Astrocyte of the cerebellum (primary cell): ENCODE data around the gene MED7.

ENCODE experiments used
- DNase-seq: peaks from one replicate; pipeline ENCODE4 v3.0.0-alpha.2; 2011; ENCODE audit warnings: low read depth
- H3K4me3 ChIP-seq: 2 replicates; pipeline ENCODE4 v1.5.1; 2011; ENCODE audit warnings: mild to moderate bottlenecking, low read depth, low read length, moderate library complexity
- in situ Hi-C: cut with HindIII; loops from 2 replicates; pipeline ENCODE4 v1.10.0; 2017; ENCODE audit warnings: low sequenced_read_pairs
- TF ChIP-seq, protein P1 (sequence below): IDR thresholded peaks from 2 replicates; pipeline ENCODE4 v1.5.1; 2012; ENCODE audit warnings: low read length, low read depth, moderate library complexity, mild to moderate bottlenecking; ENCODE audit errors: missing control alignments

Gene MED7

GRCh38 chr5:157184117-157184670 lies 41.5 kb upstream of the MED7 start:
- in situ Hi-C loops: no loop called here
- DNase-seq: no peak
- TF ChIP-seq, protein P1, sequence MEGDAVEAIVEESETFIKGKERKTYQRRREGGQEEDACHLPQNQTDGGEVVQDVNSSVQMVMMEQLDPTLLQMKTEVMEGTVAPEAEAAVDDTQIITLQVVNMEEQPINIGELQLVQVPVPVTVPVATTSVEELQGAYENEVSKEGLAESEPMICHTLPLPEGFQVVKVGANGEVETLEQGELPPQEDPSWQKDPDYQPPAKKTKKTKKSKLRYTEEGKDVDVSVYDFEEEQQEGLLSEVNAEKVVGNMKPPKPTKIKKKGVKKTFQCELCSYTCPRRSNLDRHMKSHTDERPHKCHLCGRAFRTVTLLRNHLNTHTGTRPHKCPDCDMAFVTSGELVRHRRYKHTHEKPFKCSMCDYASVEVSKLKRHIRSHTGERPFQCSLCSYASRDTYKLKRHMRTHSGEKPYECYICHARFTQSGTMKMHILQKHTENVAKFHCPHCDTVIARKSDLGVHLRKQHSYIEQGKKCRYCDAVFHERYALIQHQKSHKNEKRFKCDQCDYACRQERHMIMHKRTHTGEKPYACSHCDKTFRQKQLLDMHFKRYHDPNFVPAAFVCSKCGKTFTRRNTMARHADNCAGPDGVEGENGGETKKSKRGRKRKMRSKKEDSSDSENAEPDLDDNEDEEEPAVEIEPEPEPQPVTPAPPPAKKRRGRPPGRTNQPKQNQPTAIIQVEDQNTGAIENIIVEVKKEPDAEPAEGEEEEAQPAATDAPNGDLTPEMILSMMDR: no peak
- no peak overlapping the region for H3K4me3 ChIP-seq

- TF ChIP-seq, protein P1: no peak
- H3K4me3 ChIP-seq: no peak overlapping the region
- no peak for DNase-seq
- in situ Hi-C loops: no loop called here
These were observed 39.6 kb upstream of the MED7 start for GRCh38 chr5:157182143-157182757.

DNA sequence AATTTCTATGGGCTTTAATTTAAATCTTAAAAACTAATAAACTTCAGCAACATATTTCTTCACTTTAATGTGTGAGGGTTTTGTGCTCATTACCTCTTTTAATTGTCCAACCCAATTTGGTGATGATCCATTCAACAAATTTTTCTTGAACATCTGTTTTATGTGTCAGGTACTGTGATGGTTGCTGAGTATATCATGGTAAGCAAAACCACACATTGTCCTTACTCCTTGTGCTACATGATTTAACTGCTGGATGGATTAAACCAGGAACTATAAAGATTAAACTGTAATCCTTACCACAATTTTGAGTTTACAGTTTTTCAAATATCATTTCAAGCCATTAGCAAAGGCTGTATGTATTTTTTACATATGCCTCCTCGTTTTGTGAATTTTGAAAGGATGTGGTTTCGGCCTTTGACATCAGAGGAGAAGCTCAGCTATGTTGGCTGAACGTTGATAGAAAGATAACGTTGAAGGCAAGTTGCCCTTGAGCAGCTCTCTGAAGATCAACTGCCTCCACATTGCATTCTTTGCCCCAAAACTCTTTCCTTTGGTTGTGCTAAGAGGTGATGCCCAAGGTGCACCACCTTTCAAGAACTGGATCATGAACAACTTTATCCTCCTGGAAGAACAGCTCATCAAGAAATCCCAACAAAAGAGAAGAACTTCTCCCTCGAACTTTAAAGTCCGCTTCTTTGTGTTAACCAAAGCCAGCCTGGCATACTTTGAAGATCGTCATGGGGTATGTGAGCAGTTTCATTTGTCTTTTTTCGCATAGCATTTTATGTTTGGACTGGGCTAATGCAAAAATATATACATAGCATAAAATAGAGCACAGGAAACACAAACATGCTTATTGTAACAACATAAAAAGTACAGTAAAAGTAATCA lies 38.0 kb upstream of the MED7 start, which contains the start of gene ITK:
Gene ITK, plus strand, starts transcription at position 467 of the 891 bp plus-strand sequence. Its CDS starts 138 bp downstream, at position 605.
- TF ChIP-seq, protein P1: no peak
- in situ Hi-C loops: no loop called here
- no peak for DNase-seq
- no peak within 1 kb of the TSS for H3K4me3 ChIP-seq

DNA sequence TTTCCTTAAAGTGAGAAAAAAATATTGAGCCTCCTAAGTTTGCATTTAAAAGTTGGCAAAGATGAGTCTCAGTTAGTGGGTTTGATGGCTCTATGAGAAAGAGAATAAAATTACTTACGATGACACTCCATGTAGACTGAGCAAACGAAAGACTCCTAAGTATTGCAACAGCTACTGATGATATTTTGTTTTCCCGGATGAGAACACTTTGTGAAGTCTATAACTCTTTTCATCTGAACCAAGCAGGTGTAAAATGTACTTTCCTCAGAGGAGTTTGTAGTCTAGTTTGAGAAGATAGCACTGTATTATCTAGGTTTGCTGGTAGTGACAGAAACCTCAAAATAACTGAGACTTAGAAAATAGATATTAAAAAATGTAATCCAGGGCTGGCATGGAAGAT lies 36.3 kb upstream of the MED7 start:
- DNase-seq: no peak
- no peak overlapping the region for H3K4me3 ChIP-seq
- TF ChIP-seq, protein P1: no peak
- in situ Hi-C loops: no loop called here

DNA sequence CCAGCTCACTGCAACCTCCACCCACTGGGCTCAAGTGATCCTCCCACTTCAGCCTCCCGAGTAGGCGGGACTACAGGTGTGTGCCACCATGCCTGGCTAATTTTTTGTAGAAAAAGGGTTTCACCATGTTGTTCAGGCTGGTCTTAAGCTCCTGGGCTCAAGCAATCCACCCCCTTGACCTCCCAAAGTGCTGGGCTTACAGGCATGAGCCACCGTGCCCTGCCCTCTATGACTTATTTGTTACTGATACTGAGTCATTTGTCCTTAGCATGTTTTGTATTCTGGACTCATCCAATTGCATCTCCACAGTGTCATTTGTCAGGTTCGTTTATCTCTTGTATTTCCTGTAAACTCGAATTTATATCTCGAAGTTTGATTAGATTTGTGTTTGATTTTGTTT lies 35.3 kb upstream of the MED7 start:
- DNase-seq: no peak
- H3K4me3 ChIP-seq: no peak overlapping the region
- TF ChIP-seq, protein P1: no peak
- in situ Hi-C loops: no loop called here

DNA sequence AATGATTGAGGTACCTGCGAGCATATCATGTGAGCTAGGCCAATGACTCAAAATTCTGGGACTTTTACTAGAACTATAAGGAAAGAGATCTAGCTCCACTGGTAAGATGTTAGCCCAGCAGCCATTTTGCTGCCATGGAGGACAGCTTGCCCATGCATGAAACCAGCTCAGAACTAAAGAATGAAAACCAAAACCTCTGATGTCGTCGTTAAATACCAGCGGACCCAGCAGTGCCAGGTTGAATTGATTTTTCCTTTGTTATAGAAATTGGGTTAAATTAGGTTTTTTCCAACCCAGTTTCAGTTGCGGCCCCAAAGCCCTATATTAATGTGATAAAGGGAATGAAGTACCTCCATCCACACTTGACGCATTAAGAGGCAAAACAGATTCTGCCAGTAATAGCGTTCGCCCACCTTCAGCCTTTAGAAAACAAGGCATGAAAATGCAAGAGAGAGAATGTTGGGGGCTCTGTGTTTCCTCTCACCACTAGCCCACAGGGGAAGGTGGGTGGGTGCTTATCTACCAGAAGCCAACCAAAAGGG lies 32.5 kb upstream of the MED7 start:
- TF ChIP-seq, protein P1: no peak
- H3K4me3 ChIP-seq: no peak overlapping the region
- in situ Hi-C loops: no loop called here
- no peak for DNase-seq
